Suprapubic skin (tissue), 4 donors: ENCODE results near the gene UBXN2A. TPM values are rescaled to one million over a fixed set of nuclear protein-coding genes. Genes with fewer than 3 reads are reported as not detected.
"Not testable (repeated sequence)": the region's sequence is repeated elsewhere in the genome, so short reads cannot be mapped to it uniquely, and the experiment has no call there.

Source experiments
- DNase-seq, 2 donors: peaks; one replicate each; pipeline ENCODE4 v3.0.0-alpha.2; 2019; ENCODE audit warnings: low spot score in 2 of 2
- H3K27ac ChIP-seq: fragments of 200-600 bp; sonication (generic); one replicate; pipeline ENCODE4 v1.5.1; 2019
- H3K27me3 ChIP-seq: fragments of 200-600 bp; sonication (generic); one replicate; pipeline ENCODE4 v1.5.1; 2019
- H3K36me3 ChIP-seq: fragments of 200-600 bp; sonication (generic); one replicate; pipeline ENCODE4 v1.5.1; 2019
- H3K4me1 ChIP-seq: fragments of 200-600 bp; sonication (generic); one replicate; pipeline ENCODE4 v1.5.1; 2019
- H3K4me3 ChIP-seq: fragments of 200-600 bp; sonication (generic); one replicate; pipeline ENCODE4 v1.5.1; 2019; ENCODE audit warnings: mild to moderate bottlenecking
- H3K9me3 ChIP-seq: fragments of 200-600 bp; sonication (generic); one replicate; pipeline ENCODE4 v1.5.1; 2019
- CTCF ChIP-seq, 2 donors: fragments of 200-600 bp in 1 of 2; fragments of 450-650 bp in 1 of 2; sonication (generic) in 1 of 2; IDR thresholded peaks; one replicate each; pipeline ENCODE4 v1.5.1; 2016 to 2019; ENCODE audit warnings: antibody characterized with exemption in 2 of 2, mild to moderate bottlenecking in 1 of 2, moderate library complexity in 1 of 2
- EP300 ChIP-seq: sonication (generic); formaldehyde crosslinking; IDR thresholded peaks from one replicate; pipeline ENCODE4 v1.6.1; 2017; ENCODE audit warnings: antibody characterized with exemption
- POLR2A ChIP-seq, 2 donors: fragments of 450-650 bp; IDR thresholded peaks; one replicate each; pipeline ENCODE4 v1.6.1; 2017; ENCODE audit warnings: antibody characterized with exemption in 2 of 2, mild to moderate bottlenecking in 2 of 2, moderate library complexity in 2 of 2
- POLR2AphosphoS5 ChIP-seq, 3 donors: sonication (generic); formaldehyde crosslinking; IDR thresholded peaks; one replicate each; pipeline ENCODE4 v1.6.1; 2017; ENCODE audit warnings: antibody characterized with exemption in 3 of 3
- WGBS: methylation state at CpG from one replicate; pipeline ENCODE4 v1.1.5; 2018; 5-methylcytosine and 5-hydroxymethylcytosine counted together
- total RNA-seq, 4 donors: library from RNA; depleted of rRNA; stranded (reverse); fragments of >200 nt; gene quantifications; one replicate each; pipeline ENCODE4 v1.1.0, GENCODE V29; 2016

The UBXN2A gene
- total RNA-seq, 4 donors from 2014 or later, result 10.0 to 15.1 (median 12.1) TPM

- Histone ChIP-seq H3K4me1 (peaks cover 11% of the 10 kb centered on the region), H3K27ac (no peak overlapping the region), H3K4me3 (no peak overlapping the region), H3K9me3 (no peaks in the 10 kb centered on the region), H3K36me3 (no peaks in the 10 kb centered on the region), H3K27me3 (peaks cover 20% of the 10 kb centered on the region)
- 77% methylated on average over 7 of the region's 7 CpGs for WGBS
- no peak for DNase-seq
- TF ChIP-seq POLR2AphosphoS5 (IDR thresholded peaks at IDR 0.05) (no peak), POLR2A (IDR thresholded peaks at IDR 0.05) (no peak), EP300 (no peak), CTCF (IDR thresholded peaks at IDR 0.05) (no peak)
These were observed 71.2 kb downstream of the UBXN2A start for GRCh38 chr2:24011250-24012104.

DNA sequence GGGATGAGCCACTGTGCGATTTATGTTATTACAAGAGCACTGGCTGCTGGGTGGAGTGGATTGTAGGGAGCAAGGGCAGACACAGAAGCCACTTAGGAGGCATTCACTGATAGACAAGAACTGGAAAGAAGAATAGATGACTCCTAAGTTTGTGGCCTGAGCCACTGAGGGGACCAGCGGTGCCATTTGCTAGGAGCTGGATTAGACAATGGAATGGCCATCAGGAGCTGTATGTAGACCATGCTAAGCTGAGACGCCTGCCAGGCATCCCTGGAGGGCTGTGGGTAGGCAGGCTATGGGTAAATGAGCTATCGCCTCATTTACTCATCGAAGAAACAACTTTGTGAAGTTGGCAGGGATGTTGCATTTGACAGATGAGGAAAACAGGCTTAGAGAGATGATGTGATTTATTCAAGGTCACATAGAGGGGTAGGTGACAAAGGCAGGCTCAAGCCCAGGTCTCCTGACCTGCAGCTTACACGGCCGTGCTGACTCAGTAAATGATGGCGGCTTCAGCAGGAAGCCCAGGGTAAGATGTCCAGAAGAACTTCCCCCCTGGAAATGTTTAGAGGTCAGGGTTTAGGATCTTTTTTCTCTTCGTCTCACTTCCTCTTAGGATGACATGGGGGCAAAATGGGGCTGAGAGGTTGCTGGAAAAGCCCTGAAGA is 72.4 kb downstream of the UBXN2A start:
- Histone ChIP-seq H3K27ac (no peak overlapping the region), H3K9me3 (no peaks in the 10 kb centered on the region), H3K36me3 (no peaks in the 10 kb centered on the region), H3K4me1 (peaks cover 11% of the 10 kb centered on the region), H3K27me3 (peaks cover 20% of the 10 kb centered on the region), H3K4me3 (no peak overlapping the region)
- DNase-seq, result no peak
- TF ChIP-seq EP300 (no peak), CTCF (IDR thresholded peaks at IDR 0.05) (no peak), POLR2AphosphoS5 (IDR thresholded peaks at IDR 0.05) (no peak), POLR2A (IDR thresholded peaks at IDR 0.05) (no peak)
- 77% methylated on average over 9 of the region's 9 CpGs for WGBS

- H3K9me3 ChIP-seq, H3K4me1 ChIP-seq, DNase-seq, H3K36me3 ChIP-seq, H3K27ac ChIP-seq, H3K4me3 ChIP-seq: not testable (repeated sequence)
- peaks cover 10% of the 10 kb centered on the region for H3K27me3 ChIP-seq
- WGBS, result 94% methylated on average over 6 of the region's 6 CpGs
These were observed 74.6 kb downstream of the UBXN2A start for GRCh38 chr2:24014902-24015301.

- no peaks in the 10 kb centered on the region for H3K4me1 ChIP-seq
- H3K27ac ChIP-seq, result no peak overlapping the region
- TF ChIP-seq POLR2A (IDR thresholded peaks at IDR 0.05) (no peak), EP300 (no peak), POLR2AphosphoS5 (IDR thresholded peaks at IDR 0.05) (no peak), CTCF (IDR thresholded peaks at IDR 0.05) (no peak)
- no peak overlapping the region for H3K4me3 ChIP-seq
- H3K36me3 ChIP-seq, result no peaks in the 10 kb centered on the region
- no peaks in the 10 kb centered on the region for H3K9me3 ChIP-seq
- H3K27me3 ChIP-seq, result peaks cover 1% of the 10 kb centered on the region
- 78% methylated on average over 11 of the region's 11 CpGs for WGBS
- no peak for DNase-seq
These were observed 75.5 kb downstream of the UBXN2A start for GRCh38 chr2:24015562-24016375.

- WGBS, result 88% methylated on average over 8 of the region's 9 CpGs
- TF ChIP-seq EP300 (no peak), CTCF (IDR thresholded peaks at IDR 0.05) (no peak), POLR2A (IDR thresholded peaks at IDR 0.05) (no peak), POLR2AphosphoS5 (IDR thresholded peaks at IDR 0.05) (no peak)
- Histone ChIP-seq H3K4me1 (no peaks in the 10 kb centered on the region), H3K9me3 (no peaks in the 10 kb centered on the region), H3K27me3 (no peaks in the 10 kb centered on the region), H3K36me3 (no peaks in the 10 kb centered on the region), H3K27ac (no peak overlapping the region), H3K4me3 (no peak overlapping the region)
- DNase-seq, result no peak
These were observed 76.1 kb downstream of the UBXN2A start for GRCh38 chr2:24016376-24016761.
